WTC11 (cell line): ENCODE results near the gene SPATA25. TPM values are rescaled to one million over a fixed set of nuclear protein-coding genes. Genes with fewer than 3 reads are reported as not detected.

Source experiments
- ATAC-seq: fragments of 200-7000 bp; cut with Tn5 transposase; 2 replicates; pipeline ENCODE4 v1.10.0; 2021; ENCODE audit warnings: mild to moderate bottlenecking, moderate library complexity
- CTCF ChIA-PET: fragments of 300-600 bp; sonication (Branson Sonifier 250); formaldehyde crosslinking; loops from one replicate; lab custom pipeline; 2021; ENCODE audit warnings: antibody characterized with exemption; lab: Charles Lee
- POLR2A ChIA-PET: fragments of 350-600 bp; sonication (Branson Sonifier 250); formaldehyde crosslinking; loops from one replicate; lab custom pipeline; 2021; ENCODE audit warnings: antibody characterized with exemption; lab: Charles Lee
- DNase-seq: peaks from one replicate; pipeline ENCODE4 v3.0.0; 2021; ENCODE audit warnings: low spot score
- H3K27ac Mint-ChIP-seq: 2 replicates; pipeline ENCODE4 v1.8.0; 2021; ENCODE audit warnings: mixed read lengths
- H3K27me3 Mint-ChIP-seq: 2 replicates; pipeline ENCODE4 v1.8.0; 2021; ENCODE audit warnings: low read depth, mild to moderate bottlenecking, moderate library complexity, mixed read lengths
- H3K36me3 Mint-ChIP-seq: 2 replicates; pipeline ENCODE4 v1.8.0; 2021; ENCODE audit warnings: mixed read lengths
- H3K4me1 Mint-ChIP-seq: 2 replicates; pipeline ENCODE4 v1.8.0; 2022; ENCODE audit warnings: mixed read lengths
- H3K4me3 Mint-ChIP-seq: 2 replicates; pipeline ENCODE4 v1.8.0; 2021; ENCODE audit warnings: mild to moderate bottlenecking, moderate library complexity, mixed read lengths
- H3K9me3 Mint-ChIP-seq: 2 replicates; pipeline ENCODE4 v1.8.0; 2021; ENCODE audit warnings: mixed read lengths
- ATF1 ChIP-seq: sonication (generic); formaldehyde crosslinking; IDR thresholded peaks from 2 replicates; pipeline ENCODE4 v1.8.1; 2023; ENCODE audit warnings: mild to moderate bottlenecking, moderate library complexity, missing genetic modification reagents
- ATF3 ChIP-seq: sonication (generic); formaldehyde crosslinking; conservative IDR thresholded peaks from 2 replicates; pipeline ENCODE4 v1.8.1; 2022; ENCODE audit warnings: mild to moderate bottlenecking, missing genetic modification reagents
- ESRRA ChIP-seq: sonication (generic); formaldehyde crosslinking; IDR thresholded peaks from 2 replicates; pipeline ENCODE4 v1.8.1; 2022; ENCODE audit warnings: mild to moderate bottlenecking, missing genetic modification reagents, borderline replicate concordance
- FOXK1 ChIP-seq: sonication (generic); formaldehyde crosslinking; IDR thresholded peaks from 2 replicates; pipeline ENCODE4 v1.8.0; 2022; ENCODE audit warnings: mild to moderate bottlenecking, moderate library complexity, missing genetic modification reagents
- FOXP1 ChIP-seq: sonication (generic); formaldehyde crosslinking; IDR thresholded peaks from 2 replicates; pipeline ENCODE4 v1.8.0; 2022; ENCODE audit warnings: missing genetic modification reagents, mild to moderate bottlenecking, moderate library complexity, borderline replicate concordance
- HMGXB4 ChIP-seq: sonication (generic); formaldehyde crosslinking; IDR thresholded peaks from 2 replicates; pipeline ENCODE4 v1.8.1; 2023; ENCODE audit warnings: mild to moderate bottlenecking, moderate library complexity, missing genetic modification reagents
- IRF2 ChIP-seq: sonication (generic); formaldehyde crosslinking; IDR thresholded peaks from 2 replicates; pipeline ENCODE4 v1.8.0; 2022; ENCODE audit warnings: low read depth, missing genetic modification reagents, borderline replicate concordance
- JAZF1 ChIP-seq: fragments of 250-450 bp; sonication (Bioruptor Pico); IDR thresholded peaks from 2 replicates; pipeline ENCODE4 v1.9.0; 2021; ENCODE audit warnings: moderate library complexity, mild to moderate bottlenecking, inconsistent platforms
- JUN ChIP-seq: sonication (generic); formaldehyde crosslinking; IDR thresholded peaks from 2 replicates; pipeline ENCODE4 v1.8.0; 2023; ENCODE audit warnings: mild to moderate bottlenecking, missing genetic modification reagents
- MYBL2 ChIP-seq: sonication (generic); formaldehyde crosslinking; IDR thresholded peaks from 2 replicates; pipeline ENCODE4 v1.8.1; 2023; ENCODE audit warnings: mild to moderate bottlenecking, moderate library complexity, missing genetic modification reagents
- NFE2L1 ChIP-seq: sonication (generic); formaldehyde crosslinking; IDR thresholded peaks from 2 replicates; pipeline ENCODE4 v1.8.1; 2023; ENCODE audit warnings: missing genetic modification reagents
- OVOL2 ChIP-seq: fragments of 250-450 bp; sonication (Bioruptor Pico); IDR thresholded peaks from 2 replicates; pipeline ENCODE4 v1.9.0; 2021; ENCODE audit warnings: mild to moderate bottlenecking, borderline replicate concordance
- PRDM15 ChIP-seq: sonication (generic); formaldehyde crosslinking; IDR thresholded peaks from 2 replicates; pipeline ENCODE4 v1.8.0; 2022; ENCODE audit warnings: missing genetic modification reagents
- RELA ChIP-seq: sonication (generic); formaldehyde crosslinking; IDR thresholded peaks from 2 replicates; pipeline ENCODE4 v1.8.1; 2022; ENCODE audit warnings: missing genetic modification reagents, mild to moderate bottlenecking, borderline replicate concordance
- SMAD4 ChIP-seq: sonication (generic); formaldehyde crosslinking; IDR thresholded peaks from 2 replicates; pipeline ENCODE4 v1.8.0; 2022; ENCODE audit warnings: mild to moderate bottlenecking, missing genetic modification reagents
- TEAD4 ChIP-seq: sonication (generic); formaldehyde crosslinking; IDR thresholded peaks from 2 replicates; pipeline ENCODE4 v1.8.0; 2022; ENCODE audit warnings: mild to moderate bottlenecking, missing genetic modification reagents
- TP53 ChIP-seq: sonication (generic); formaldehyde crosslinking; IDR thresholded peaks from 2 replicates; pipeline ENCODE4 v1.8.1; 2023; ENCODE audit warnings: mild to moderate bottlenecking, missing genetic modification reagents
- USF1 ChIP-seq: sonication (generic); formaldehyde crosslinking; IDR thresholded peaks from 2 replicates; pipeline ENCODE4 v1.8.0; 2022; ENCODE audit warnings: mild to moderate bottlenecking, missing genetic modification reagents
- ZNF425 ChIP-seq: fragments of 250-450 bp; sonication (Bioruptor Pico); conservative IDR thresholded peaks from 2 replicates; pipeline ENCODE4 v1.9.0; 2021; ENCODE audit warnings: mild to moderate bottlenecking
- ZNF671 ChIP-seq: fragments of 250-450 bp; sonication (Bioruptor Pico); IDR thresholded peaks from 2 replicates; pipeline ENCODE4 v1.8.0; 2021; ENCODE audit warnings: mild to moderate bottlenecking
- total RNA-seq: library from RNA; stranded (reverse); gene quantifications from 3 replicates; pipeline ENCODE4 v1.2.3, GENCODE V29; 2021

The SPATA25 gene
- total RNA-seq, 1 experiment from 2014 or later = 3.7 TPM

- no peak for TF ChIP-seq ATF3 (CRISPR knock-in tag)
- no peak for TF ChIP-seq USF1
- no peak for TF ChIP-seq SMAD4 (CRISPR knock-in tag)
- TF ChIP-seq ZNF671 (CRISPR knock-in tag) = no peak
- TF ChIP-seq TP53 (CRISPR knock-in tag) = no peak
- TF ChIP-seq, all 79 proteins: peak for 0
These were observed 10.9 kb upstream of the SPATA25 start (continued) for GRCh38 chr20:45898285-45898684.

- ATAC-seq (no peak), DNase-seq (no peak)
- CTCF ChIA-PET = interaction anchor here (1.4 kb wide), 1 partner anchor 8 kb away, joined by 8 read pairs; no protein-coding TSS in a partner anchor
- Mint-ChIP-seq H3K36me3 (peaks cover 30% of the 10 kb centered on the region), H3K27ac (no peak overlapping the region), H3K4me1 (no peaks in the 10 kb centered on the region), H3K9me3 (no peaks in the 10 kb centered on the region)
- TF ChIP-seq PRDM15 = no peak
- TF ChIP-seq ZNF425 = no peak
- no peak for TF ChIP-seq OVOL2 (CRISPR knock-in tag)
- TF ChIP-seq ESRRA (CRISPR knock-in tag) = no peak
- no peak for TF ChIP-seq JUN (CRISPR knock-in tag)
- TF ChIP-seq MYBL2 (CRISPR knock-in tag) = no peak
- TF ChIP-seq ATF1 (CRISPR knock-in tag) = no peak
- TF ChIP-seq TEAD4 (CRISPR knock-in tag) = no peak
- TF ChIP-seq NFE2L1 (CRISPR knock-in tag) = no peak
- no peak for TF ChIP-seq JAZF1 (CRISPR knock-in tag)
- no peak for TF ChIP-seq FOXK1 (CRISPR knock-in tag)
- TF ChIP-seq IRF2 = no peak
- TF ChIP-seq HMGXB4 (CRISPR knock-in tag) = no peak
- TF ChIP-seq RELA = no peak
- TF ChIP-seq FOXP1 = no peak
- TF ChIP-seq, all 79 proteins: peak for 0
- no peaks in the 10 kb centered on the region for H3K27me3 Mint-ChIP-seq
- POLR2A ChIA-PET = no interaction called here
- no peak overlapping the region for H3K4me3 Mint-ChIP-seq
These were observed 10.3 kb upstream of the SPATA25 start for GRCh38 chr20:45897692-45898091.
